Mammary epithelial cell (primary cell): ENCODE results near the gene MYO1D.

ENCODE experiments used
- EZH2 ChIP-seq: IDR thresholded peaks from 2 replicates; pipeline ENCODE4 v1.6.1; 2012; ENCODE audit warnings: low read length, inconsistent platforms, borderline replicate concordance
- TF ChIP-seq, protein P1 (sequence below), 2 donors: IDR thresholded peaks in 1 of 2; conservative IDR thresholded peaks in 1 of 2; 2 replicates each; pipeline ENCODE4 v1.5.1; 2011 to 2012; ENCODE audit warnings: inconsistent platforms in 2 of 2, low read length in 2 of 2, mild to moderate bottlenecking in 2 of 2, control low read depth in 1 of 2, low read depth in 1 of 2; ENCODE audit not compliant: insufficient read depth in 1 of 2; ENCODE audit errors: extremely low read depth in 1 of 2

DNA sequence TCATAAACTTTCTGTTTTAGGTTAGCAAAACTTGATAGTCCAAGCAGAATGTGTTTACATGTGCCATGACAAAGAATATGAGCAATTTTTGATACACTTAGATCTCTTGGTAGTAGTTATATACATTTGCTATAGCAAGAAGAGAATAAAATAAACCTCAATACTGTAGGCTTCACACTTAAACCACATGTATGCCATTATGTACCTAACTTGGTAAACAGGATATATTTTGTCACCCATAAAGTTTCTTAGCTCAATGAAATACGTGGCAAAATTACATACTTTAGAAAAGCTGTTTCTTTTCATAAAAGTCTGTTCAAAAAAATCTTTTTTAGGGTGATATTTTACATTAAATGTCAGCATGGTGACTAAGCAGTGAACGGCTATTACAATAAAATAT lies 184.7 kb downstream of the MYO1D start:
- TF ChIP-seq, protein P1, sequence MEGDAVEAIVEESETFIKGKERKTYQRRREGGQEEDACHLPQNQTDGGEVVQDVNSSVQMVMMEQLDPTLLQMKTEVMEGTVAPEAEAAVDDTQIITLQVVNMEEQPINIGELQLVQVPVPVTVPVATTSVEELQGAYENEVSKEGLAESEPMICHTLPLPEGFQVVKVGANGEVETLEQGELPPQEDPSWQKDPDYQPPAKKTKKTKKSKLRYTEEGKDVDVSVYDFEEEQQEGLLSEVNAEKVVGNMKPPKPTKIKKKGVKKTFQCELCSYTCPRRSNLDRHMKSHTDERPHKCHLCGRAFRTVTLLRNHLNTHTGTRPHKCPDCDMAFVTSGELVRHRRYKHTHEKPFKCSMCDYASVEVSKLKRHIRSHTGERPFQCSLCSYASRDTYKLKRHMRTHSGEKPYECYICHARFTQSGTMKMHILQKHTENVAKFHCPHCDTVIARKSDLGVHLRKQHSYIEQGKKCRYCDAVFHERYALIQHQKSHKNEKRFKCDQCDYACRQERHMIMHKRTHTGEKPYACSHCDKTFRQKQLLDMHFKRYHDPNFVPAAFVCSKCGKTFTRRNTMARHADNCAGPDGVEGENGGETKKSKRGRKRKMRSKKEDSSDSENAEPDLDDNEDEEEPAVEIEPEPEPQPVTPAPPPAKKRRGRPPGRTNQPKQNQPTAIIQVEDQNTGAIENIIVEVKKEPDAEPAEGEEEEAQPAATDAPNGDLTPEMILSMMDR (conservative IDR thresholded peaks at IDR 0.05 in 1 of 2, IDR thresholded peaks at IDR 0.05 in 1 of 2; ENCODE audit: extremely low read depth in 1 of 2, insufficient read depth in 1 of 2, low read depth in 1 of 2, low read length in 2 of 2) = no peak
- no peak for TF ChIP-seq EZH2
